ENCODE measurements around the gene MCHR2.
"Not testable (repeated sequence)": the region's sequence is repeated elsewhere in the genome, so short reads cannot be mapped to it uniquely, and the experiment has no call there.

Gene MCHR2, protein sequence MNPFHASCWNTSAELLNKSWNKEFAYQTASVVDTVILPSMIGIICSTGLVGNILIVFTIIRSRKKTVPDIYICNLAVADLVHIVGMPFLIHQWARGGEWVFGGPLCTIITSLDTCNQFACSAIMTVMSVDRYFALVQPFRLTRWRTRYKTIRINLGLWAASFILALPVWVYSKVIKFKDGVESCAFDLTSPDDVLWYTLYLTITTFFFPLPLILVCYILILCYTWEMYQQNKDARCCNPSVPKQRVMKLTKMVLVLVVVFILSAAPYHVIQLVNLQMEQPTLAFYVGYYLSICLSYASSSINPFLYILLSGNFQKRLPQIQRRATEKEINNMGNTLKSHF

DNA sequence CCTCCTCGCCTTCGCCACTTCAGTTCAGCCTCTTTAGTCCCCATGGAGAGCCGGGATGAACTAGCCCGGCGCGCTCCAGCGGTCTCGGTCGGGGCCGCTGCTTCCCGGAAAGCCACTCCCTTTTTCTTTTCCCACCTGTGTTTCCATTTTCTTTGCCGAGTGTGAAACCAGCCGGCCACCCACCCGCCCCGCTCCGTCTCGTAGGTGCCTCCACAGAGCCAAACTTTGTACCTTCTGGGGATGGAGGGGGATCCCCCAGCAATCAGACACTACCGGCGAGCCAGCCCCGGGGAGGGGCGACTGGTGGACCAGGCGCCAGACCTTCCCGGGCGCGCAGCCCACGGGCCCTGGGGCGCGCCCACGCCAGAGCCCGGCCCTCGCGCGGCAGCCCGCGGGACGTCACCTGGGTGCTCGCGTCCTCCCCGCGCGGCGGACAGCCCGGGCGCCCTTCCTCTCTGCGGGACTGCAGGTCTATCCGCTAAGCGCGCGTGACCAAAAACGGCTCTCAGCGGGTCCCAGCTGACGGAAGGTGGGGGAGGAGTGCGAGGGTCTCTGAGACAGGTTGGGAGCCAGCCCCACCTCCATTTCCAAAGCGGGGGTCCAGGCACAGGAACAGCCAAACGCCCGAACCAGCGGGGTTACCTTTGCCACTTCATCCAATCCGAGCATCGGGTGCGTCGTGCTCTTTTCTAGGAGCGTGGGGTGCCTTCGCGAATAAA lies at the start of gene MCHR2:
Gene MCHR2 (minus strand): TSS at position 691 of the 719 bp plus-strand sequence. CDS start 38,076 bp downstream, outside the sequence.
- in situ Hi-C loops (cut with MboI; ENCODE audit: low sequenced_read_pairs), result no loop called here

DNA sequence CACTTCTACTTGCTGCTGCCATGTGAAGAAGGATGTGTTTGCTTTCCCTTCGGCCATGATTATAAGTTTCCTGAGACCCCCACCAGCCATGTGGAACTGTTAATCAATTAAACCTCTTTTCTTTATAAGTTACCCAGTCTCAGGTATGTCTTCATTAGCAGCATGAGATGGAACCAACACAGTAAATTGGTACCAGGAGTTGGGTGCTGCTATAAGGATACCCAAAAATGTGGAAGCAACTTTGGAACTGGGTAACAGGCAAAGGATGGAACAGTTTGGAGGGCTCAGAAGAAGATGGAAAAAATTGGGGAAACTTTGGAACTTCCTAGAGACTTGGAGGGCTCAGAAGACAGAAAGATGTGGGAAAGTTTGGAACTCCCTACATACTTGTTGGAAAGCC lies 44.5 kb upstream of the MCHR2 start:
- in situ Hi-C loops (cut with MboI; ENCODE audit: low sequenced_read_pairs), result not testable (repeated sequence)

DNA sequence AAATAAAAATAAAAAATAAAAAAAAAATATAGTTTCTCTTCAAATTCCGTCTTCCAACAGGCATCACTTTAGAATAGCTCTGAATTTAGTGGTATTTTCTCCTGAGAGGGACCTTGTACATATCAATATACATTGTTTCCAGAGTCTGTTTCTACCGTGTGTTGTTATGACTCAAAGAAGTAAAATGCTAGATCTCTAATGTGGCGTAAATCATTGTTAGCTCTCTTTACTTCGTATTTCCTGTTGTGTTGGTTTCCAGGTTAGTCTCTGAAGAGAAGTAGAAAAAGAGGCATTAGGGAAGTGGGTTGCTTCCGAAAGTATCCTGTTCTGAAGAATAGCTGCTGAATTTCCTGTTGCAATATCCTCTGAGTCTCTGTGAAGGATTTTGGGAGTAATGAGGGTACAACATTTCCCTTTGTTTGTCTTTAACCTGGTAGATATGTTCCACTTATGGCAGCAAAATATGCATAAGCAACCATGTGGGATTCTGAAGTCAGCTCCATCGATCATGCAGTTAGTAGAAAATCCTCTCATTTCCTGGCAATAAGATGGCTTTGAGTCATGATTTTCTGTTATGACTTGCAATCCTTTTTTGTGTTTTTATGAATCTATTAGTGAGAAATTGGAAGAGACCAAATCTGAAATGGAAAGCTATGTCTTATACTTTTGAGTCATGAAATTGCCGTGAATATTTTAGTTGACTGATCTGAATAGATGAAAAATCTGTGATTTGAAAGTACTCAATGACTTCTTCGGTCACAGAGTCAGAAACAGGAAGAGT lies 42.0 kb upstream of the MCHR2 start:
- in situ Hi-C loops (cut with MboI; ENCODE audit: low sequenced_read_pairs), result no loop called here

DNA sequence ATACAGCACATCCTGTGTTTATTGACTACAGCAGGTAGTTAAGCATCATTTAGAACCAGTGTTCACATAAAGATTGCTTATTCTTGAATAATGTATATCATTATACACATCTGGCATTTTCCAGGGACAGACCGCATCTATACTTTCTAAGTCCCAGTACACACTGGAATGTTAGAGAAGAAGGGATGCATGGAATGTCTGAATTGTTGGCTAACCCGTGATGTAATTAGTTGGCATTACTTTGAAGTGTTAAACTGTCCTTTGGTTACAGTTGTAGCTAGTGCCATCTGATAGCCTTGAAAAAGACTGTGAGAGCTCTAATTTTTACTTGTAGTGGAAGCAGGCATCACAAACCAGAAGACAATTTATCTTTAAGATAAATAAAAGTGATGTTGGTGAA lies 29.8 kb upstream of the MCHR2 start:
- in situ Hi-C loops (cut with MboI; ENCODE audit: low sequenced_read_pairs), result no loop called here

DNA sequence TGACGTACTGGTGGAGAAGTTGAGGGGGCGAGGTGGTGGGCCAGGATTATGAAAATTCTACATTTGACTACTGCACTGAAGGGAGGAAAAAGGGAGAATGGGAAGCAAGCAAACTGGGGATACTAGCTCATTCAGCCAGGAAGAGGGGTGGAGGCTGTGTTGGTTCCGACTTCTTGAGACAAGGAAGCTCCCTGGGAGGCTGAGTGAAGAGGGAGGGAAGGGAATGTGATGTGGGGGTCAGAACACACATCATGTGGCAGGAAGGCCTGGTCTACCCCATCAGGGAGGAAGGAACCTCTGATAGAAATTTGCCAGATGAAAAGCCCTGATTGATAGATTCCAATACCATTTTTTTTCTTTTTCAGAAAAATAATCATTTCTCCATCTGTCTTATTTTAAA lies 28.8 kb upstream of the MCHR2 start:
- in situ Hi-C loops (cut with MboI; ENCODE audit: low sequenced_read_pairs), result no loop called here

DNA sequence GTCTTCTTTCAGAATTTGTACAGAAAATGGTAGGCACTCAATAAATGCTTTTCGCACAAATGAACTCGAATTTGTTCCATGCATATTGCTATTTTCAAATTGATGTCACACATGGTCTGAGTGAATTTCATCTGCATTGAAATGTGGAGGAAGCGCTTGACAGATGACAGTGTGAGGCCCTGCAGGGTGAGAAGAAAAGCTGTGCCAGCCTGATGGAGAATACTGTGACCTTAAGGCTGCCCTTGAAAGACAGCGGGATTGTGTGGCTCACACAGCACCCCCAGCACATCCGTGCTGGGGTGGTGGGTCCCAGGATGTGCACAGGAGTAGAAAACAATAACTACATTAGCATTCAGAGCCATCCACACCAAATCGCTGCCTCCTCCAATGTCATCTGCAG lies 14.8 kb upstream of the MCHR2 start:
- in situ Hi-C loops (cut with MboI; ENCODE audit: low sequenced_read_pairs), result no loop called here

DNA sequence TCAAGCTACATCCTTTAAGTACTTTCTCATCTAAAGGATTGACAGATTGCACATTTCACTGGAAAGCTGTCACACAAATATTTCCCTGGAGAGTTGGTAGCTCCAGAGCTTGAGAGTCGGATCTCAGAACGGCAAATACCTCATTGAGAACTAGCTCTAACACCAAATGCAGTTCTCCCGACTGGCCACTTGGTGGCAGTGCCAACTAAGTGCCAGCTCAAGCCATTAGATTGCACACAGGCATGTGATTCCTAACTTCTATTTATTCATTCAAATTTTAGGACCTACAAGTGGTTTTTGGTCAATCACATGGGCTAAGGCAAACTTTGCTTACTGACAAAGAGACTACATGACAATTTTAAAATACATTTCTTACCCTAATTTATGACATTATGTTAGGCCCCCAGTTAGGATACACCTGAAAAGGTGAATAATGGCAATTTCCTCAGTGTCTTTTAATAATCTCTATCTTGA lies 7.9 kb upstream of the MCHR2 start:
- in situ Hi-C loops (cut with MboI; ENCODE audit: low sequenced_read_pairs), result no loop called here

DNA sequence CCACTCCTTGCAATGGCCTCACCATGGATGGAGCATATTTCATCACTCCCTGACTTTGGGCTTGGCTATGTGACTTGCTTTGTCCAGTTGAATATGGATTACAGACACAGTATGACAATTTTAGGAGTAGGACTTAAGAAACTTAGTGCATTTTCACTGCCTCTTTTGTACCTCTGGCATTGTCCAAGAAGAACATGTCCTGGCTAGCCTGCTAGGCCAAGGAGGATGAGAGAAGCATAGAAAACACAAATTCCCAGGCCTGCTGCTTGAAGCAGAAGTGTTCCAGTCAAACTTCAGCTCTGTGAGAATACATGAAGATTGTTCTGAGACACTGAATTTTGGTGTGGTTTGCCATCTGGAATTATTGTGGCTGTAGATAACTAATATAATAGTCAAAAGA lies 3.1 kb upstream of the MCHR2 start:
- in situ Hi-C loops (cut with MboI; ENCODE audit: low sequenced_read_pairs), result no loop called here

DNA sequence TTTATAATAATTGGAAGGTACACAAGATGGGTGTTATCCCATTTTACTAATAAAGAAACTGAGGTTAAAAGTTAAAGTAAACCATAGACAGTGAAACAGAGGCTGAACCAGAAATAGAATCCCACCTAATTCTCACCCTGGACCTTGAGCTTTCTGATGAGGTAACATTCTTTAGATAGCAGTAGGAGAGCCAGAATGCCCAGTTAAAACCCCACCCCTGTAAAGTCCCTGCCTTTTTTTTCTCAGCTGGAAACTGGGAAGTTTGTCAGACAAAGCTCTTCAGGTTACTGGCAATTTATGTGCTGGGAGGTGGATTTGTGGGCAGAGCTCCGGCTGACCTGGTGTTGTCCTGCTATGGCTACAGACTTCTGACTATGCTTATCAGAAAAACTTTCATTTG lies 1.9 kb upstream of the MCHR2 start:
- in situ Hi-C loops (cut with MboI; ENCODE audit: low sequenced_read_pairs), result no loop called here

DNA sequence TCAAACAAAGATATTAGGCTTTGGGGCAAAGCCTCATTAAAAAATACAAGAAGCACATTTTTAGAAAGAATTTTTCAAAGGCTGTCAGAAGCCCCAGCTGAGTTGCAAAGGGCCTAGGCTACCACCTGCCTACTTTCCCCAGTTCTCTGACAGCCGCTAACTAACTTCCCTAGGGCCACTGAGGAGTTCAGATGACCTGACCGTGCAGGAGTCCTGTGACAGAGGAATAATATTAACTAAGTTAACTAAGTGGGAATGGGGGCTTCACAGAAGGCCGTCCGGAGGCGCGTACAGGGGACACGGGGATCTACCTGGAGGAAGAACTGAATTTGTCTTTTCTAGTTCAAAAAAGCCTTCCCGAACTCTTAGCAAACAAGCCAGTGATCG lies 884 bp downstream of the MCHR2 start:
- in situ Hi-C loops (cut with MboI; ENCODE audit: low sequenced_read_pairs), result no loop called here

DNA sequence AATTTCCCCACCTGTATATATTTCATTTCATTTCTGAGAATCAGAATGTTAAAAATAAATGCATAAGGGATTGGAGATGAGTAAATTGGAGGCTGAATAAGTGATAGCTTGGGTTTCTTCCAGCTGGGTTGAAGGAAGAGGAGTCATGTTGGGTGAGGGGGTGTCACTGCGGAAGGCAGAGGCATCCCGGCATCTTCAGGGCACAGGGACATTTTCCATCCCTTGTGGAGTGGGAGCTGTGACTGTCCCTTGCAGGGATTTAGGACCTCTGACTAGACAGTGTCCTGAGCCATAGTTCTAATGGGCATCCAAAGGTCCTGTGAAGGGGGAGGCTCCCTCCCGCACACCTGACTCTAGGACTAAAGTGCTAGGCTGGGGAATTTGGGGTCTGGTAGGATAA lies 2.1 kb downstream of the MCHR2 start:
- in situ Hi-C loops (cut with MboI; ENCODE audit: low sequenced_read_pairs), result no loop called here

DNA sequence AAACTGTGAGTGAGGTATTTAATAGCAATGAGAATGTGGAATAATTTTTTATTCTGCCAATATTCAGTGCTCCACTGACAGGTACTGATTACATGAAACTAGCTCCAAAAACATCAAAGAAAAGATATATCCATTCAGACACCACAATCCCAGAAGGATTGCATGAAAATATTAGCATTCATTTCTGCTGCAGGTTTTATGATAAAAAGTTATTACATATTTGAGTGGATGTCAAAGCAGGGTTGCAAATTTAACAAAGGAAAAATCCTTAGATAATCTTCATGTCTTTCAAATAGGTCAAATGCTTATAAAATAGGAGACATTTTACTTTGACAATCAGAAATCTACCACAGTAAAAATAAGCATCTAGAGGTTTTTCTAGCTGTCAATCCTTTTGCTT lies 13.3 kb downstream of the MCHR2 start:
- in situ Hi-C loops (cut with MboI; ENCODE audit: low sequenced_read_pairs), result no loop called here

DNA sequence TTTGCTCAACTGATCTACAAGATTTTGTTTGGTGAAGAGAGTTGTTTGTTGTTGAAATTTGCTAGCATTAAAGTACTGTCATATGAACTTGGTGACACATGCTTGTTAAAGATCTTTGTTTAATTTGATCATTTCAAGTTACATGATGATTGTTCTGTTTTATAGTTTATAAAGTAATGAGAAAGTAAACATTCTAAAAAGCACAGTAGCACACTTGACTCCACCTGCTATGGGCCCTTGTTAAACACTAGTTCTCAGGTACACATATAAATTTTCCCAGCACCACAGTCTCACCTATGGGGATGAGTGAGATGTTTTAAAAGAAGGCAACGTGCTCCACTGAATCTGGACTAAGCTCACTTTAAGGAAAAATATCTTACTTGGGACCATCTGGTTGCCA lies 14.1 kb downstream of the MCHR2 start:
- in situ Hi-C loops (cut with MboI; ENCODE audit: low sequenced_read_pairs), result no loop called here

DNA sequence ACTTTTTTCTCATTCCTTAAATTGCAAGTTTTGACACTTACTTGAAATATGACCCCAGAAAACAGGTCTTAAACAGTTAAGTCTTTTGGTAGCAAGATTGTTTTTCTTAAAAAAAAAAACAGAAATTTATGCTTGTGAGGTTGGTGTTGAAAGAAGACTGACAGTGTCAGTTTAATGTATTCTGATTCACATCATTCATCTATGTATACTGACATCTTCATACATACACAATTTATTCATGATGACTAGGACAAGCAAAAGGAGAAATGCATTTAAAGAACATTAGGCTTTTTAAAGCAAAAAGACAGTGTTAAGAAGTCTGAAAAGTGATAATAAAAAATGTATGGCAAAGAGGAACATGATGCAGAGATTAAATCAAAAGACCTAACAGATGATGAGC lies 27.0 kb downstream of the MCHR2 start:
- in situ Hi-C loops (cut with MboI; ENCODE audit: low sequenced_read_pairs), result no loop called here

DNA sequence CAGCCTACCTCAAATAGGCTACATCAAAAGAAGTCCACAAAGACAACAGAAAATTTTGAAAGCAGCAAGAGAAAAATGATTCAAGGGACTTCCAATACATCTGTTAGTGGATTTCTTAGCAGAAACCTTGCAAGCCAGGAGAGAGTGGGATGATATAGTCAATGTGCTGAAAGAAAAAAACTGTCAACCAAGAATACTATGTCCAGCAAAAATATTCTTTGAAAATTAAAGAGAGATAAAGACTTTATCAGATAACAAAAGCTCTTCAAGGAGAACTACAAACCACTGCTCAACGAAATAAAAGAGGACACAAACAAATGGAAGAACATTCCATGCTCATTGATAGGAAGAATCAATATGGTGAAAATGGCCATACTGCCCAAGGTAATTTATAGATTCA lies 34.0 kb downstream of the MCHR2 start:
- in situ Hi-C loops (cut with MboI; ENCODE audit: low sequenced_read_pairs), result no loop called here

DNA sequence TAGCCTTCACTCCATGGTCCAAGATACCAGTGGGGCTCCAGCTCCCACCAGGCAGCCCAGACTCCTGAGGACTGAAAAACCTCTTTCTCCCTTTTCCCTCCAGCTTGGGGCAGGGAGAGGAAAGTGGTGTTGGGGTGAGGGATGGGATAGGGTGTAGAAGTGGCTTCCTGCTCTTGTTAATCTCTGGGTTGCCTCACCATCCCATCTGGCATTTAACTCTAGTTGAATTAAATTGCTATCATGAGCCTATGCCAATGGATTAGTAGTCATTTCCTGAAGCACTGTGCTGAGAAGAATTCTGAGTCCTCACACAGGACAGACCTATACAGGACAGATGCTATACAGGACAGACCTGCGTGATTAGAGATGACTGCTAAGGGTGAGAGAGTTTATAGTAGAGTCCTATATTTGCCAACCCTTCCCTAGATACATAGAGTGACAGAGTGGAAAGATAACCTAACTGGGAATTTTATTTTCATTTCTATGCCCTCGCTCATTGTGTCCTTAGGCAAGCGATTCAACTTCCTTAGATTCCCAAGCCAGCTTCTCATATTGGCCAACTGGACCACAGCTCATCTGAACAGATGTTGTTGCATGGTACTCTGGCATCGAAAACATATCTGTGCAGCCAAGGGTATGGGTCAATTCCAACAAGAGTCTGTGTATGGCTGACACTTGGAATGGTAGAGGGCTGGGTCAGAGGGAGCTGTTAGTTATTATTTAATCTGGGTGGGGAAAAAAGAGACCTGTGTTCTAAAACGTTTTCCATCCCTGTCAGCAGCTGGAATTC lies 42.8 kb downstream of the MCHR2 start:
- in situ Hi-C loops (cut with MboI; ENCODE audit: low sequenced_read_pairs), result no loop called here

DNA sequence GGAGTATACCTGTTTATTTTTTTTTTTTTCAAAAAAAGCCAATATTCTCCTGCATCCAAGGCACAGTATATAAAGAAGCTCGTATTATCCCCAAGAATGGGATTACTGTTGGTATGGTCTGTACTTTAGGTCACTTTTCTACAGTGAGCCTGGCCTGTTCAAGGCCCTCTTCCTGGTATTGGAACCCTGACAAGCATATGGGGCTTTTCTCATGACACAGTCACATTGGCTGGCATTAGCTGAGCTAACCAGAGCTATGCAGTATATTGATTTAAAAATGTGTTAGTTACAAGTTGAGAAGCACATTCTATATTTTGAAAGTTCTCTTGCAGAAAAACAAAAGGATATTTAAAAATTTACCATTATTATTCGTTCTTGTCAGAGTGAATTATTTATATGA lies 48.0 kb downstream of the MCHR2 start:
- in situ Hi-C loops (cut with MboI; ENCODE audit: low sequenced_read_pairs), result no loop called here

DNA sequence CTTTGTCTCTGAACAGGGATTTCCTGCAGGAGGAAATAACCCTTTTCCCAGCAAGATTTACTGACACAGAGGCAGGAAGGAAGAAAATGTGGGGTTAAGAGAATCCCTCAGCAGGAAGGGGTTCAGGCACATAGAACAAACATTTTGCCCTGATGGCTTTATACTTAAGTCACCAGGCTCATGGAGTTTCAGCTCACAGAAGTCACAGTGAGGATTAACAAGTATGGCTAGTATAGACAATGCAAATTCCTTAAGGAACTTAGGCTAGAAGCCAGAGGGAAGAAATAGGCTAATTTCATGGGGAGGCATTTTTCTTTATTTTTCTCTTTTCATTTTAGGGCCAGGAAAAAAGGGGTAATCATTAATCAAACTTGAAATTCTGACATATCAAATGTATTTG lies 50.2 kb downstream of the MCHR2 start:
- in situ Hi-C loops (cut with MboI; ENCODE audit: low sequenced_read_pairs), result no loop called here

DNA sequence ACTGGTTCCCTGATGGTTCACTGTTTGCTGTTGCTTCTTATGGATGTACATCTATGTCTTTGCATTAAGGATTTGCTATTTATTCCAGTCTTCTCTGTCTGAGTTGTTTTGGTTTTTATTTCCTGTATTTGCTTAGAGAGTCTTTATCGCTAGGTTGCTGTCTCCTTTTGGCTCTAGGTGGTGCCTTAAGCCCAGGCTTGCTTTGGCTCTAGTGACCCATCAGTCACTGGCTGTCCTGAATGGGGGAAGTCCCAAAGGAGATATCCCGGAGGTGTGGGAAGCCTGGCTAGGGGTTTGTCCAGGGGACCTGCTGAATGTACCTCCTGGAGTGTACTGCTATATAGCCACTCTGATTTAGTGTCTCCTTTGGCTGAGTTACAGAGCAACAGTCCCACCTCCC lies 53.4 kb downstream of the MCHR2 start:
- in situ Hi-C loops (cut with MboI; ENCODE audit: low sequenced_read_pairs), result no loop called here

DNA sequence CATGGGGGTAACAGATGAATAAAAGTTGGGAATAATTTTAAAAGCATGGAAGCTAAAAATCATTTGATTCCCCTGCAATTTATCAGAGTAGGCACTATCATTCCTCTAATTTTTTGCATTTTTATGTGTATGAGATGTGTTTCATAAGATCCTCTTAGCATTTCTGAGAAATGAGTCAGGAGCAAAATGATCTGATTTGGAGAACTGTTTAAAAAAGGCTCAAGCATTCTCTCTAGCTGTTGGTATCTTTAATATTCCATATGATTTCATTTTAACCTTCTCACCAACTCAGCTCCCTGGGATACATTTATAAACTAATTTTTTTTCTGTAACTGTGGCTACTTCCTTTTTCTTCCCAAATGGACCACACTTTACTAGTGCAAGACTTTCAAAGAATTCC lies 60.9 kb downstream of the MCHR2 start:
- in situ Hi-C loops (cut with MboI; ENCODE audit: low sequenced_read_pairs), result no loop called here

DNA sequence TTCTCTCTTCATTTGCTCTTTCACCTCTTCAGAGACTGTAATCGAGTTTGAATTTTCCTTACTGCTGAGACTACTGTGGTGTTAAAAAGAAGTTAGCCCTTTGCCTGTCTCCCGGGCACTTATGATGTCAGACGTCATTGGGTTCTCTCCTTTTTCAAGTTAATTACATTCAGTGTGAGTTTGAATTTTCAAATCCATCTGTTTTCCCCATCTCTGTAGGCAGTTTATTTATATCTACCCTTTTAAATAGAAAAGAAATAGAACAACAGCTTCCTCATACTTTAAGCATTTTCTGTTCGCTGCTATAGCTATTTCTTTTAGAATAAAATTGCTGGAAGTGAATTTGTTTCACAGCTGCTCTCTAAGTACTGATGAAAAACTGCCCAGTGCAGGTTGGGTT lies 81.4 kb downstream of the MCHR2 start:
- in situ Hi-C loops (cut with MboI; ENCODE audit: low sequenced_read_pairs), result no loop called here

All from hTERT RPE-1 (cell line).